Loucy (cell line): ENCODE measurements around the gene MYCBPAP.

ENCODE experiments used
- H2AFZ ChIP-seq: fragments of 200-600 bp; sonication (generic); 2 replicates; pipeline ENCODE4 v1.6.0; 2016; ENCODE audit warnings: antibody characterized with exemption, mild to moderate bottlenecking, low read length, moderate library complexity
- H3F3A ChIP-seq: fragments of 200-600 bp; 2 replicates; pipeline ENCODE4 v1.6.0; 2016; ENCODE audit warnings: antibody characterized with exemption, low read depth, mild to moderate bottlenecking
- H3K27me3 ChIP-seq: fragments of 200-600 bp; sonication (generic); 2 replicates; pipeline ENCODE4 v1.6.1; 2014; ENCODE audit warnings: low read length, mild to moderate bottlenecking; ENCODE audit not compliant: insufficient read depth, poor library complexity, severe bottlenecking
- H3K36me3 ChIP-seq: fragments of 200-600 bp; sonication (generic); 2 replicates; pipeline ENCODE4 v1.6.1; 2016; ENCODE audit warnings: low read length; ENCODE audit not compliant: insufficient read depth
- H3K4me1 ChIP-seq: fragments of 200-600 bp; sonication (generic); 2 replicates; pipeline ENCODE4 v1.5.1; 2014; ENCODE audit warnings: low read length, mild to moderate bottlenecking; ENCODE audit not compliant: insufficient read depth, poor library complexity, severe bottlenecking
- H3K4me2 ChIP-seq: fragments of 200-600 bp; sonication (generic); 2 replicates; pipeline ENCODE4 v1.6.0; 2014; ENCODE audit warnings: antibody characterized with exemption, low read length, low read depth, mild to moderate bottlenecking; ENCODE audit not compliant: poor library complexity, severe bottlenecking
- H3K4me3 ChIP-seq: fragments of 200-600 bp; sonication (generic); 2 replicates; pipeline ENCODE4 v1.5.1; 2014; ENCODE audit warnings: low read length, mild to moderate bottlenecking, mixed read lengths; ENCODE audit not compliant: poor library complexity, severe bottlenecking
- H3K79me2 ChIP-seq: fragments of 200-600 bp; sonication (generic); 2 replicates; pipeline ENCODE4 v1.6.1; 2014; ENCODE audit warnings: low read length; ENCODE audit not compliant: insufficient read depth
- H3K9ac ChIP-seq: fragments of 200-600 bp; sonication (generic); 2 replicates; pipeline ENCODE4 v1.6.0; 2014; ENCODE audit warnings: mild to moderate bottlenecking, low read depth, low read length, moderate library complexity; ENCODE audit not compliant: poor library complexity, severe bottlenecking
- H3K9me2 ChIP-seq: fragments of 200-600 bp; sonication (generic); replicated peaks from 2 replicates; pipeline ENCODE4 v1.6.1; 2016; ENCODE audit warnings: low read depth, low read length, mixed read lengths
- H3K9me3 ChIP-seq: fragments of 200-600 bp; sonication (generic); 2 replicates; pipeline ENCODE4 v1.6.1; 2014; ENCODE audit warnings: mild to moderate bottlenecking, antibody characterized with exemption, low read length, low read depth; ENCODE audit not compliant: insufficient read depth
- H4K20me1 ChIP-seq: fragments of 200-600 bp; sonication (generic); 2 replicates; pipeline ENCODE4 v1.6.0; 2014; ENCODE audit warnings: antibody characterized with exemption, low read length, mild to moderate bottlenecking; ENCODE audit not compliant: insufficient read depth, poor library complexity, severe bottlenecking
- EZH2phosphoT487 ChIP-seq: fragments of 200-600 bp; IDR thresholded peaks from 2 replicates; pipeline ENCODE4 v1.6.1; 2018; ENCODE audit warnings: antibody characterized with exemption, mild to moderate bottlenecking, moderate library complexity, borderline replicate concordance
- TF ChIP-seq, protein P1 (sequence below): fragments of 200-600 bp; sonication (generic); conservative IDR thresholded peaks from 2 replicates; pipeline ENCODE4 v1.5.1; 2014; ENCODE audit warnings: mild to moderate bottlenecking, antibody characterized with exemption, low read length

The MYCBPAP gene

DNA sequence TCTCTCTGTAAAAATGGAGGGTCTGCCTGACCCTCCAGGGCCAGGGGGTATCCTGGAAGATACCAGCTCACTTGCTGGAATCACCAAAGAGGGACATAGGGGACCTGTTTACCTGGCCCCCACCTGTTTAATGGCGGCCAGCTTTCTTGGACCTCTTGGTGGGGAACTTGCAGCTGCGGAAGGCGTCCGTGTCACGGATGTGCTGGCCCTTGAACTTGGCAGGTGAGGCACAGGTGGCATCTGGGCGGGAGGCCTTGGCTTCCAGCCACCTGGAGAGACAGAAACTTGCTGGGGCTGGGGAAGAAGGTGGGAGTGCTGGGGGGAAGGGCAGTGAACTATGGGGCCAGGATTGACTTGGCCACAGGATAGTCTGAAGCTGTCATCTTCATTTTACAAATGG is 43.1 kb upstream of the MYCBPAP start:
- H3K36me3 ChIP-seq, result no peaks in the 10 kb centered on the region
- H3F3A ChIP-seq, result no peaks in the 10 kb centered on the region
- H3K4me3 ChIP-seq, result no peak overlapping the region
- no peaks in the 10 kb centered on the region for H3K27me3 ChIP-seq
- no peak overlapping the region for H3K9ac ChIP-seq
- no peaks in the 10 kb centered on the region for H3K79me2 ChIP-seq
- no peaks in the 10 kb centered on the region for H3K9me3 ChIP-seq
- TF ChIP-seq, protein P1, sequence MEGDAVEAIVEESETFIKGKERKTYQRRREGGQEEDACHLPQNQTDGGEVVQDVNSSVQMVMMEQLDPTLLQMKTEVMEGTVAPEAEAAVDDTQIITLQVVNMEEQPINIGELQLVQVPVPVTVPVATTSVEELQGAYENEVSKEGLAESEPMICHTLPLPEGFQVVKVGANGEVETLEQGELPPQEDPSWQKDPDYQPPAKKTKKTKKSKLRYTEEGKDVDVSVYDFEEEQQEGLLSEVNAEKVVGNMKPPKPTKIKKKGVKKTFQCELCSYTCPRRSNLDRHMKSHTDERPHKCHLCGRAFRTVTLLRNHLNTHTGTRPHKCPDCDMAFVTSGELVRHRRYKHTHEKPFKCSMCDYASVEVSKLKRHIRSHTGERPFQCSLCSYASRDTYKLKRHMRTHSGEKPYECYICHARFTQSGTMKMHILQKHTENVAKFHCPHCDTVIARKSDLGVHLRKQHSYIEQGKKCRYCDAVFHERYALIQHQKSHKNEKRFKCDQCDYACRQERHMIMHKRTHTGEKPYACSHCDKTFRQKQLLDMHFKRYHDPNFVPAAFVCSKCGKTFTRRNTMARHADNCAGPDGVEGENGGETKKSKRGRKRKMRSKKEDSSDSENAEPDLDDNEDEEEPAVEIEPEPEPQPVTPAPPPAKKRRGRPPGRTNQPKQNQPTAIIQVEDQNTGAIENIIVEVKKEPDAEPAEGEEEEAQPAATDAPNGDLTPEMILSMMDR, result no peak
- TF ChIP-seq EZH2phosphoT487, result no peak
- no peaks in the 10 kb centered on the region for H4K20me1 ChIP-seq
- H3K4me2 ChIP-seq, result no peak overlapping the region
- H3K4me1 ChIP-seq, result no peaks in the 10 kb centered on the region
- H3K9me2 ChIP-seq, result no peaks in the 10 kb centered on the region
- no peak overlapping the region for H2AFZ ChIP-seq

DNA sequence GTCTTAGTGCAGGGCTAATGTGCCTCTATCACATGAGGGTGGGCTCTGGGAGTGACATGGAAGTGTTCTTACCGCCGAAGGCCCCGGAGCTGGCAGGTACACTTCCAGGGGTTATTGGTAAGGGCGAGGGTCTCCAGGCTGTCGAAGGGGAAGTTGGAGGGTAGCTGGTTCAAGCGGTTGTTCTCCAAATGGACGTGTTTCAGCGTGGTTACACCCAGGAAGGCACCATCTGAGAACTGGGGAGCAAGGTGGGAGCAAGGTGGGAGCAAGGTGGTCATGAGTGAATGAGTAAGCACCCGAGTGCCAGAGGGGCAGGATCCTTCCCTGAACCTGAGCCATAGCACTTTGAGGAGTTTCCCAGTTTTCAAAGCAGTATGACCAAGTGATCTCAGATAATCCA is 42.6 kb upstream of the MYCBPAP start:
- Histone ChIP-seq H3K9me3 (no peaks in the 10 kb centered on the region), H4K20me1 (no peaks in the 10 kb centered on the region), H3K4me2 (no peak overlapping the region), H3K36me3 (no peaks in the 10 kb centered on the region), H3K9me2 (no peaks in the 10 kb centered on the region), H3K79me2 (no peaks in the 10 kb centered on the region), H3K9ac (no peak overlapping the region), H3K4me3 (no peak overlapping the region), H3K27me3 (no peaks in the 10 kb centered on the region), H3K4me1 (no peaks in the 10 kb centered on the region), H3F3A (no peaks in the 10 kb centered on the region), H2AFZ (no peak overlapping the region)
- TF ChIP-seq, protein P1, result no peak
- no peak for TF ChIP-seq EZH2phosphoT487

- Histone ChIP-seq H3K4me2 (no peak overlapping the region), H3K4me3 (no peak overlapping the region), H3K9ac (no peak overlapping the region), H3K79me2 (no peaks in the 10 kb centered on the region), H4K20me1 (no peaks in the 10 kb centered on the region), H3K36me3 (no peaks in the 10 kb centered on the region), H3F3A (no peaks in the 10 kb centered on the region), H2AFZ (no peak overlapping the region), H3K9me2 (no peaks in the 10 kb centered on the region), H3K4me1 (no peaks in the 10 kb centered on the region), H3K27me3 (no peaks in the 10 kb centered on the region), H3K9me3 (no peaks in the 10 kb centered on the region)
- TF ChIP-seq, protein P1, result no peak
- no peak for TF ChIP-seq EZH2phosphoT487
Measured at GRCh38 chr17:50466371-50467113, 41.7 kb upstream of the MYCBPAP start.
